Measurements from ENCODE around the gene DDC. TPM values are rescaled to one million over a fixed set of nuclear protein-coding genes. Genes with fewer than 3 reads are reported as not detected.

Gene DDC
- total and polyA plus RNA-seq, 2 donors (not counting 1 experiment from before 2014, with no cell fraction given): not detected

DNA sequence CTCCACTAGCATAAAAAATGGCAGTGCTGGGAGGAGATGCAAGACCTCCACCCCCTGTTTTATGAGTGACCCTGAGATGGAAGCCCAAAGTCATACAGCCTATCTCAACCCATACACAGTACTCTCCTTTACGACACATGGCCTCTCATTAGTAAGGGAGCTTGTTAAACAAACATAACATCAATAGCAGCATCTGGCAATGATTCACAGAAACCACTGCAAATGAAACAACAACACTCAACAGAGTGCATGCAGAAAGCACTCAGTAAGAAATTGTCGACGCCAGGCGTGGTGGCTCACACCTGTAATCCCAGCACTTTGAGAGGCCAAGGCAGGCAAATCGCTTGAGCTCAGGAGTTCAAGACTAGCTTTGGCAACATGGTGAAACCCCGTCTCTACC lies 87.6 kb downstream of the DDC start:
- Mint-ChIP-seq H3K4me1 (no peaks in the 10 kb centered on the region), H3K4me3 (no peak overlapping the region), H3K27ac (no peak overlapping the region), H3K9me3 (ENCODE audit: insufficient read depth) (no peaks in the 10 kb centered on the region), H3K27me3 (peaks cover 14% of the 10 kb centered on the region)
- no peak overlapping the region for H2AFZ ChIP-seq (ENCODE audit: insufficient read depth, low read depth, low read length, poor library complexity, severe bottlenecking)
- H3K9ac ChIP-seq (ENCODE audit: low read length): no peak overlapping the region
- H3K27ac ChIP-seq (ENCODE audit: low read length in 2 of 2): no peak overlapping the region
- H3K79me2 ChIP-seq (ENCODE audit: control insufficient read depth, insufficient read depth, low read length): no peaks in the 10 kb centered on the region
- ATAC-seq (ENCODE audit: low read depth): no peak
- intact Hi-C loops (cut with micrococcal nuclease): no loop called here
- ChIA-PET POLR2A (no interaction called here), CTCF (interaction anchor here (0.8 to 1.2 kb wide), 3 partner anchors 9 to 156 kb away, joined by 3 to 4 read pairs (median 3); no protein-coding TSS in a partner anchor)
- H3K4me1 ChIP-seq (ENCODE audit: control insufficient read depth in 2 of 2, insufficient read depth in 2 of 2, low read length in 2 of 2): no peaks in the 10 kb centered on the region
- H3K27me3 ChIP-seq (replicated peaks in 1 of 4; ENCODE audit: control extremely low read depth in 1 of 4, control insufficient read depth in 3 of 4, insufficient read depth in 4 of 4, low read length in 3 of 4): peaks cover 0 to 3% (median 0%) of the 10 kb centered on the region in 4 experiments
- no peak overlapping the region for H3K4me2 ChIP-seq (replicated peaks; ENCODE audit: low read depth, low read length, poor library complexity, severe bottlenecking)
- WGBS (ENCODE audit: insufficient coverage): 84% methylated on average over 4 of the region's 6 CpGs
- H3K9me3 ChIP-seq (ENCODE audit: control extremely low read depth in 1 of 3, control insufficient read depth in 2 of 3, insufficient read depth in 1 of 3, low read length in 2 of 3): no peaks in the 10 kb centered on the region
- TF ChIP-seq, protein P1, sequence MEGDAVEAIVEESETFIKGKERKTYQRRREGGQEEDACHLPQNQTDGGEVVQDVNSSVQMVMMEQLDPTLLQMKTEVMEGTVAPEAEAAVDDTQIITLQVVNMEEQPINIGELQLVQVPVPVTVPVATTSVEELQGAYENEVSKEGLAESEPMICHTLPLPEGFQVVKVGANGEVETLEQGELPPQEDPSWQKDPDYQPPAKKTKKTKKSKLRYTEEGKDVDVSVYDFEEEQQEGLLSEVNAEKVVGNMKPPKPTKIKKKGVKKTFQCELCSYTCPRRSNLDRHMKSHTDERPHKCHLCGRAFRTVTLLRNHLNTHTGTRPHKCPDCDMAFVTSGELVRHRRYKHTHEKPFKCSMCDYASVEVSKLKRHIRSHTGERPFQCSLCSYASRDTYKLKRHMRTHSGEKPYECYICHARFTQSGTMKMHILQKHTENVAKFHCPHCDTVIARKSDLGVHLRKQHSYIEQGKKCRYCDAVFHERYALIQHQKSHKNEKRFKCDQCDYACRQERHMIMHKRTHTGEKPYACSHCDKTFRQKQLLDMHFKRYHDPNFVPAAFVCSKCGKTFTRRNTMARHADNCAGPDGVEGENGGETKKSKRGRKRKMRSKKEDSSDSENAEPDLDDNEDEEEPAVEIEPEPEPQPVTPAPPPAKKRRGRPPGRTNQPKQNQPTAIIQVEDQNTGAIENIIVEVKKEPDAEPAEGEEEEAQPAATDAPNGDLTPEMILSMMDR (IDR thresholded peaks at IDR 0.05): no peak
- TF ChIP-seq EZH2 (IDR thresholded peaks at IDR 0.05; ENCODE audit: borderline replicate concordance, insufficient read depth, low read depth, low read length, poor library complexity, severe bottlenecking): no peak
- H3K36me3 ChIP-seq (replicated peaks in 1 of 2; ENCODE audit: control extremely low read depth in 1 of 2, control insufficient read depth in 1 of 2, extremely low read depth in 1 of 2, insufficient read depth in 2 of 2, low read length in 1 of 2): no peaks in the 10 kb centered on the region
- no peak overlapping the region for H3K4me3 ChIP-seq (ENCODE audit: control extremely low read depth in 1 of 5, extremely low read depth in 1 of 5, insufficient read depth in 1 of 5, low read depth in 2 of 5, low read length in 4 of 5)
- DNase-seq: no peak
- no peaks in the 10 kb centered on the region for H4K20me1 ChIP-seq (ENCODE audit: control insufficient read depth, insufficient read depth, low read length, poor library complexity, severe bottlenecking)

DNA sequence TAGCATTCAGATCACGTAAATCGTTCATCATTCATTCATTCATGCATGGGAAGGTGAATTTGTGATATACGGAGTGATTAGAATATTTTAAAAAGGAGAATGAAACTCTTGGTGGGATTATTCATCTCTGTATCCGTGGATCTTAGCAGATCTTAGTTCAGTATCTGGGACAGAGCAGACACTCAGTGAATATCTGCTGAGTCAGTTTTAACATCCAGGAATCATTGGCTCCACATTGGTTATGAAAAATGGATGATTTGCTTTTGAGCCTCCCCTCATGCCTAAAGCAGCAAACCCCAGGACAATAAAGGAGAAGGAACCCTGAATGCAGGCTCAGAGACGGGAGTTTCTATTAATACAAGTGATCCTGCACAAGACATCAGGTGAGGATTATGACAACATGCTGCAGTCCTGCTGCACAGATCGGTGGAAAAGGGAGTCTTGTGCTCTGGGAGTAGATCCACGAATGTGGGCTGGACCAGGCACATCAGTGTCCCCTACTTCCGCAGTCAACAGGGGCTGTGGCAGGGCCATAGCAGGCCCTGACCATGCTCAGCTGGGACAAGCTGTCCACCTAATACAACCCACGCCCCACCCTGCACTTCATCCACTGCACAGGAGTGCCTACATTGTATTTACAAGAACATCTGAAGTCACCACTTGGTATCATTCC lies 88.1 kb downstream of the DDC start:
- intact Hi-C loops (cut with micrococcal nuclease): no loop called here
- CTCF ChIA-PET: interaction anchor here (0.8 to 1.2 kb wide), 3 partner anchors 9 to 156 kb away, joined by 3 to 4 read pairs (median 3); no protein-coding TSS in a partner anchor
- H3K4me1 Mint-ChIP-seq: no peaks in the 10 kb centered on the region
- Histone ChIP-seq H3K79me2 (ENCODE audit: control insufficient read depth, insufficient read depth, low read length) (no peaks in the 10 kb centered on the region), H3K4me2 (replicated peaks; ENCODE audit: low read depth, low read length, poor library complexity, severe bottlenecking) (no peak overlapping the region), H3K4me1 (ENCODE audit: control insufficient read depth in 2 of 2, insufficient read depth in 2 of 2, low read length in 2 of 2) (no peaks in the 10 kb centered on the region), H3K27me3 (replicated peaks in 1 of 4; ENCODE audit: control extremely low read depth in 1 of 4, control insufficient read depth in 3 of 4, insufficient read depth in 4 of 4, low read length in 3 of 4) (peaks cover 0 to 3% (median 0%) of the 10 kb centered on the region in 4 experiments), H3K27ac (ENCODE audit: low read length in 2 of 2) (no peak overlapping the region), H3K9ac (ENCODE audit: low read length) (no peak overlapping the region), H3K4me3 (ENCODE audit: control extremely low read depth in 1 of 5, extremely low read depth in 1 of 5, insufficient read depth in 1 of 5, low read depth in 2 of 5, low read length in 4 of 5) (no peak overlapping the region), H3K9me3 (ENCODE audit: control extremely low read depth in 1 of 3, control insufficient read depth in 2 of 3, insufficient read depth in 1 of 3, low read length in 2 of 3) (no peaks in the 10 kb centered on the region), H3K36me3 (replicated peaks in 1 of 2; ENCODE audit: control extremely low read depth in 1 of 2, control insufficient read depth in 1 of 2, extremely low read depth in 1 of 2, insufficient read depth in 2 of 2, low read length in 1 of 2) (no peaks in the 10 kb centered on the region), H4K20me1 (ENCODE audit: control insufficient read depth, insufficient read depth, low read length, poor library complexity, severe bottlenecking) (no peaks in the 10 kb centered on the region), H2AFZ (ENCODE audit: insufficient read depth, low read depth, low read length, poor library complexity, severe bottlenecking) (no peak overlapping the region)
- no peak overlapping the region for H3K27ac Mint-ChIP-seq
- no peak for DNase-seq
- WGBS (ENCODE audit: insufficient coverage): 90% methylated on average over 7 of the region's 9 CpGs
- POLR2A ChIA-PET: no interaction called here
- ATAC-seq (ENCODE audit: low read depth): no peak
- no peaks in the 10 kb centered on the region for H3K9me3 Mint-ChIP-seq (ENCODE audit: insufficient read depth)
- peaks cover 14% of the 10 kb centered on the region for H3K27me3 Mint-ChIP-seq
- no peak overlapping the region for H3K4me3 Mint-ChIP-seq
- TF ChIP-seq, protein P1 (IDR thresholded peaks at IDR 0.05): no peak
- no peak for TF ChIP-seq EZH2 (IDR thresholded peaks at IDR 0.05; ENCODE audit: borderline replicate concordance, insufficient read depth, low read depth, low read length, poor library complexity, severe bottlenecking)
